Fibroblast of skin of right quadriceps (primary cell): ENCODE results near the gene NEGR1.

Source experiments
- DNase-seq: peaks from one replicate; pipeline ENCODE4 v3.0.0-alpha.2; 2013

The NEGR1 gene

GRCh38 chr1:72229893-72230292 lies 52.4 kb downstream of the NEGR1 start:
- DNase-seq = peak; percentile 23

GRCh38 chr1:72227667-72228066 lies 54.7 kb downstream of the NEGR1 start:
- no peak for DNase-seq

- DNase-seq = no peak
Measured at GRCh38 chr1:72224506-72224905, 57.8 kb downstream of the NEGR1 start.

- DNase-seq = no peak
Measured at GRCh38 chr1:72221811-72222210, 60.5 kb downstream of the NEGR1 start.

- DNase-seq = no peak
Measured at GRCh38 chr1:72218141-72218739, 64.1 kb downstream of the NEGR1 start.

- DNase-seq = no peak
Measured at GRCh38 chr1:72207059-72207458, 75.3 kb downstream of the NEGR1 start.

- DNase-seq = peak; percentile 18
Measured at GRCh38 chr1:72202761-72203160, 79.6 kb downstream of the NEGR1 start.

- DNase-seq = no peak
Measured at GRCh38 chr1:72197786-72198185, 84.6 kb downstream of the NEGR1 start.

GRCh38 chr1:72186733-72187307 lies 95.5 kb downstream of the NEGR1 start:
- DNase-seq = peak; percentile 23

GRCh38 chr1:72184099-72184701 lies 98.1 kb downstream of the NEGR1 start:
- DNase-seq = no peak

- no peak for DNase-seq
Measured at GRCh38 chr1:72182859-72183258, 99.5 kb downstream of the NEGR1 start.

GRCh38 chr1:72178266-72178665 lies 104.1 kb downstream of the NEGR1 start:
- peak; percentile 14 for DNase-seq

GRCh38 chr1:72177711-72178110 lies 104.6 kb downstream of the NEGR1 start:
- no peak for DNase-seq

- no peak for DNase-seq
Measured at GRCh38 chr1:72170246-72170645, 112.1 kb downstream of the NEGR1 start.

GRCh38 chr1:72166426-72166825 lies 115.9 kb downstream of the NEGR1 start:
- no peak for DNase-seq

GRCh38 chr1:72150508-72150907 lies 131.8 kb downstream of the NEGR1 start:
- DNase-seq = no peak

- DNase-seq = no peak
Measured at GRCh38 chr1:72141875-72142274, 140.5 kb downstream of the NEGR1 start.

GRCh38 chr1:72140222-72140621 lies 142.1 kb downstream of the NEGR1 start:
- no peak for DNase-seq

GRCh38 chr1:72137656-72138055 lies 144.7 kb downstream of the NEGR1 start:
- no peak for DNase-seq

GRCh38 chr1:72129869-72130268 lies 152.5 kb downstream of the NEGR1 start:
- DNase-seq = no peak

GRCh38 chr1:72122099-72122880 lies 160.0 kb downstream of the NEGR1 start:
- peak; percentile 24 for DNase-seq

- no peak for DNase-seq
Measured at GRCh38 chr1:72119491-72119890, 162.8 kb downstream of the NEGR1 start.

- no peak for DNase-seq
Measured at GRCh38 chr1:72117621-72118020, 164.7 kb downstream of the NEGR1 start.

- no peak for DNase-seq
Measured at GRCh38 chr1:72115290-72115689, 167.0 kb downstream of the NEGR1 start.
